Liver (tissue), 9 donors: ENCODE data around the gene DACH1. TPM values are rescaled to one million over a fixed set of nuclear protein-coding genes. Genes with fewer than 3 reads are reported as not detected.

ENCODE experiments used
- DNase-seq: peaks from one replicate; pipeline ENCODE4 v3.0.0-alpha.2; 2017; ENCODE audit warnings: low spot score
- H3K27ac ChIP-seq, 2 donors: one replicate each; pipeline ENCODE4 v1.7.0; 2013; ENCODE audit warnings: inconsistent platforms in 2 of 2, low read length in 2 of 2, control low read depth in 1 of 2, low read depth in 1 of 2, mild to moderate bottlenecking in 1 of 2
- H3K27me3 ChIP-seq, 4 donors: one replicate each; pipeline versions ENCODE4 v1.6.1 to v1.7.0; 2013; ENCODE audit warnings: low read length in 3 of 4, inconsistent platforms in 1 of 4, mild to moderate bottlenecking in 1 of 4, moderate library complexity in 1 of 4; ENCODE audit not compliant: control insufficient read depth in 4 of 4, insufficient read depth in 4 of 4
- H3K36me3 ChIP-seq, 4 donors: one replicate each; pipeline versions ENCODE4 v1.6.1 to v1.7.0; 2013; ENCODE audit warnings: low read length in 3 of 4, mild to moderate bottlenecking in 3 of 4, low read depth in 1 of 4, moderate library complexity in 1 of 4; ENCODE audit not compliant: control insufficient read depth in 4 of 4, insufficient read depth in 3 of 4
- H3K4me1 ChIP-seq, 4 donors: one replicate each; pipeline versions ENCODE4 v1.6.1 to v1.7.0; 2013; ENCODE audit warnings: low read length in 3 of 4, mild to moderate bottlenecking in 3 of 4, moderate library complexity in 1 of 4; ENCODE audit not compliant: control insufficient read depth in 4 of 4, insufficient read depth in 4 of 4
- H3K4me3 ChIP-seq, 3 donors: one replicate each; pipeline versions ENCODE4 v1.6.1 to v1.7.0; 2013; ENCODE audit warnings: low read length in 3 of 3, control low read depth in 1 of 3, low read depth in 1 of 3, mild to moderate bottlenecking in 1 of 3
- H3K9ac ChIP-seq, 2 donors: one replicate each; pipeline ENCODE4 v1.7.0; 2013; ENCODE audit warnings: low read length in 2 of 2, mild to moderate bottlenecking in 2 of 2, moderate library complexity in 2 of 2, control low read depth in 1 of 2, low read depth in 1 of 2
- H3K9me3 ChIP-seq, 4 donors: one replicate each; pipeline versions ENCODE4 v1.6.1 to v1.7.0; 2013; ENCODE audit warnings: low read length in 3 of 4; ENCODE audit not compliant: control insufficient read depth in 4 of 4
- ATF3 ChIP-seq: IDR thresholded peaks from 2 replicates; pipeline ENCODE4 v1.6.1; 2016; ENCODE audit warnings: antibody characterized with exemption
- CTCF ChIP-seq: fragments of 150-350 bp; IDR thresholded peaks from 2 replicates; pipeline ENCODE4 v1.5.1; 2017; ENCODE audit warnings: improper control_type of control experiment, low read depth, low read length; ENCODE audit not compliant: missing input control
- EGR1 ChIP-seq, 2 donors: IDR thresholded peaks; 2 replicates each; pipeline ENCODE4 v1.6.1; 2016 to 2018; ENCODE audit warnings: antibody characterized with exemption in 2 of 2, low read depth in 2 of 2
- FOXA1 ChIP-seq: IDR thresholded peaks from 2 replicates; pipeline ENCODE4 v1.6.1; 2016; ENCODE audit warnings: antibody characterized with exemption
- FOXA2 ChIP-seq: IDR thresholded peaks from 2 replicates; pipeline ENCODE4 v1.6.1; 2016; ENCODE audit warnings: antibody characterized with exemption
- GABPA ChIP-seq, 2 donors: IDR thresholded peaks in 1 of 2; conservative IDR thresholded peaks in 1 of 2; 2 replicates each; pipeline ENCODE4 v1.6.1; 2016; ENCODE audit warnings: antibody characterized with exemption in 2 of 2, mild to moderate bottlenecking in 1 of 2, moderate library complexity in 1 of 2
- HNF4A ChIP-seq, 2 donors: conservative IDR thresholded peaks; 2 replicates each; pipeline ENCODE4 v1.6.1; 2016; ENCODE audit warnings: antibody characterized with exemption in 2 of 2, mild to moderate bottlenecking in 2 of 2
- HNF4G ChIP-seq: IDR thresholded peaks from 2 replicates; pipeline ENCODE4 v1.6.1; 2016; ENCODE audit warnings: antibody characterized with exemption
- JUND ChIP-seq, 2 donors: IDR thresholded peaks; 2 replicates each; pipeline ENCODE4 v1.6.1; 2016; ENCODE audit warnings: antibody characterized with exemption in 2 of 2
- MAX ChIP-seq: IDR thresholded peaks from 2 replicates; pipeline ENCODE4 v1.6.1; 2016; ENCODE audit warnings: antibody characterized with exemption
- NR2F2 ChIP-seq: IDR thresholded peaks from 2 replicates; pipeline ENCODE4 v1.6.1; 2016; ENCODE audit warnings: antibody characterized with exemption
- RAD21 ChIP-seq, 2 donors: IDR thresholded peaks; 2 replicates each; pipeline ENCODE4 v1.6.1; 2016; ENCODE audit warnings: antibody characterized with exemption in 2 of 2, mild to moderate bottlenecking in 2 of 2
- REST ChIP-seq: IDR thresholded peaks from 2 replicates; pipeline ENCODE4 v1.6.1; 2016; ENCODE audit warnings: antibody characterized with exemption, mild to moderate bottlenecking
- RXRA ChIP-seq, 2 donors: IDR thresholded peaks; 2 replicates each; pipeline ENCODE4 v1.6.1; 2017 to 2018; ENCODE audit warnings: antibody characterized with exemption in 2 of 2, mild to moderate bottlenecking in 1 of 2
- SP1 ChIP-seq: IDR thresholded peaks from 2 replicates; pipeline ENCODE4 v1.6.1; 2018; ENCODE audit warnings: antibody characterized with exemption, mild to moderate bottlenecking
- TAF1 ChIP-seq: conservative IDR thresholded peaks from 2 replicates; pipeline ENCODE4 v1.6.1; 2016; ENCODE audit warnings: antibody characterized with exemption, mild to moderate bottlenecking
- YY1 ChIP-seq: IDR thresholded peaks from 2 replicates; pipeline ENCODE4 v1.6.1; 2016; ENCODE audit warnings: antibody characterized with exemption, mild to moderate bottlenecking
- ZBTB33 ChIP-seq: IDR thresholded peaks from 2 replicates; pipeline ENCODE4 v1.6.1; 2016; ENCODE audit warnings: antibody characterized with exemption
- WGBS: extraction: QIAGEN DNeasy Blood & Tissue Kit; methylation state at CpG from one replicate; pipeline ENCODE4 v1.1.7; 2013; 5-methylcytosine and 5-hydroxymethylcytosine counted together
- polyA plus RNA-seq, 2 donors: library from polyadenylated mRNA; stranded (reverse) in 1 of 2; unstranded in 1 of 2; fragments of 200-250 nt in 1 of 2; fragments of >200 nt in 1 of 2; fragmentation: Nextera tagmentation in 1 of 2; extraction: Ambion mirVana in 1 of 2; gene quantifications; one replicate each; pipeline versions ENCODE4 v1.2.1 to v1.2.3, GENCODE V29; 2013 to 2015
- total RNA-seq, 2 donors: library from RNA; depleted of rRNA; stranded (reverse); fragments of >200 nt; gene quantifications; one replicate each; pipeline ENCODE4 v1.2.3, GENCODE V29; 2014
- donor health status: healthy.
- donor health status: healthy.
- donor health status: healthy.
- donor health status: healthy.
- donor health status: healthy.

The DACH1 gene
- total and polyA plus RNA-seq, 4 donors, result 0.28 to 1.9 (median 0.77) TPM

GRCh38 chr13:71605744-71606143 is 261.3 kb downstream of the DACH1 start:
- Histone ChIP-seq H3K27ac (no peak overlapping the region), H3K4me1 (no peaks in the 10 kb centered on the region), H3K36me3 (no peaks in the 10 kb centered on the region), H3K9me3 (no peaks in the 10 kb centered on the region), H3K27me3 (peaks cover 0 to 4% (median 0%) of the 10 kb centered on the region in 4 donors), H3K9ac (no peak overlapping the region), H3K4me3 (no peak overlapping the region)
- WGBS, result 65% methylated on average over 2 of the region's 2 CpGs
- no peak for TF ChIP-seq GABPA (IDR thresholded peaks at IDR 0.05 in 1 of 2, conservative IDR thresholded peaks at IDR 0.05 in 1 of 2)
- TF ChIP-seq RAD21 (IDR thresholded peaks at IDR 0.05), result no peak
- TF ChIP-seq TAF1, result no peak
- no peak for TF ChIP-seq CTCF
- TF ChIP-seq JUND (IDR thresholded peaks at IDR 0.05), result no peak
- no peak for TF ChIP-seq SP1
- TF ChIP-seq RXRA (IDR thresholded peaks at IDR 0.05), result no peak
- no peak for TF ChIP-seq REST
- TF ChIP-seq MAX, result no peak
- no peak for TF ChIP-seq EGR1 (IDR thresholded peaks at IDR 0.05; ENCODE audit: low read depth in 2 of 2)
- TF ChIP-seq HNF4G, result no peak
- no peak for TF ChIP-seq ZBTB33
- no peak for TF ChIP-seq HNF4A (conservative IDR thresholded peaks at IDR 0.05)
- no peak for TF ChIP-seq FOXA1
- no peak for TF ChIP-seq NR2F2
- TF ChIP-seq FOXA2, result no peak
- no peak for TF ChIP-seq ATF3
- no peak for TF ChIP-seq YY1
- no peak for DNase-seq
